Loucy (cell line): Measurements from ENCODE around the gene DIPK1A.

Source experiments
- H2AFZ ChIP-seq: fragments of 200-600 bp; sonication (generic); 2 replicates; pipeline ENCODE4 v1.6.0; 2016; ENCODE audit warnings: antibody characterized with exemption, mild to moderate bottlenecking, low read length, moderate library complexity
- H3F3A ChIP-seq: fragments of 200-600 bp; 2 replicates; pipeline ENCODE4 v1.6.0; 2016; ENCODE audit warnings: antibody characterized with exemption, low read depth, mild to moderate bottlenecking
- H3K27me3 ChIP-seq: fragments of 200-600 bp; sonication (generic); 2 replicates; pipeline ENCODE4 v1.6.1; 2014; ENCODE audit warnings: low read length, mild to moderate bottlenecking; ENCODE audit not compliant: insufficient read depth, poor library complexity, severe bottlenecking
- H3K36me3 ChIP-seq: fragments of 200-600 bp; sonication (generic); 2 replicates; pipeline ENCODE4 v1.6.1; 2016; ENCODE audit warnings: low read length; ENCODE audit not compliant: insufficient read depth
- H3K4me1 ChIP-seq: fragments of 200-600 bp; sonication (generic); 2 replicates; pipeline ENCODE4 v1.5.1; 2014; ENCODE audit warnings: low read length, mild to moderate bottlenecking; ENCODE audit not compliant: insufficient read depth, poor library complexity, severe bottlenecking
- H3K4me2 ChIP-seq: fragments of 200-600 bp; sonication (generic); 2 replicates; pipeline ENCODE4 v1.6.0; 2014; ENCODE audit warnings: antibody characterized with exemption, low read length, low read depth, mild to moderate bottlenecking; ENCODE audit not compliant: poor library complexity, severe bottlenecking
- H3K4me3 ChIP-seq: fragments of 200-600 bp; sonication (generic); 2 replicates; pipeline ENCODE4 v1.5.1; 2014; ENCODE audit warnings: low read length, mild to moderate bottlenecking, mixed read lengths; ENCODE audit not compliant: poor library complexity, severe bottlenecking
- H3K79me2 ChIP-seq: fragments of 200-600 bp; sonication (generic); 2 replicates; pipeline ENCODE4 v1.6.1; 2014; ENCODE audit warnings: low read length; ENCODE audit not compliant: insufficient read depth
- H3K9ac ChIP-seq: fragments of 200-600 bp; sonication (generic); 2 replicates; pipeline ENCODE4 v1.6.0; 2014; ENCODE audit warnings: mild to moderate bottlenecking, low read depth, low read length, moderate library complexity; ENCODE audit not compliant: poor library complexity, severe bottlenecking
- H3K9me2 ChIP-seq: fragments of 200-600 bp; sonication (generic); replicated peaks from 2 replicates; pipeline ENCODE4 v1.6.1; 2016; ENCODE audit warnings: low read depth, low read length, mixed read lengths
- H3K9me3 ChIP-seq: fragments of 200-600 bp; sonication (generic); 2 replicates; pipeline ENCODE4 v1.6.1; 2014; ENCODE audit warnings: mild to moderate bottlenecking, antibody characterized with exemption, low read length, low read depth; ENCODE audit not compliant: insufficient read depth
- H4K20me1 ChIP-seq: fragments of 200-600 bp; sonication (generic); 2 replicates; pipeline ENCODE4 v1.6.0; 2014; ENCODE audit warnings: antibody characterized with exemption, low read length, mild to moderate bottlenecking; ENCODE audit not compliant: insufficient read depth, poor library complexity, severe bottlenecking
- EZH2phosphoT487 ChIP-seq: fragments of 200-600 bp; IDR thresholded peaks from 2 replicates; pipeline ENCODE4 v1.6.1; 2018; ENCODE audit warnings: antibody characterized with exemption, mild to moderate bottlenecking, moderate library complexity, borderline replicate concordance
- TF ChIP-seq, protein P1 (sequence below): fragments of 200-600 bp; sonication (generic); conservative IDR thresholded peaks from 2 replicates; pipeline ENCODE4 v1.5.1; 2014; ENCODE audit warnings: mild to moderate bottlenecking, antibody characterized with exemption, low read length

The DIPK1A gene

DNA sequence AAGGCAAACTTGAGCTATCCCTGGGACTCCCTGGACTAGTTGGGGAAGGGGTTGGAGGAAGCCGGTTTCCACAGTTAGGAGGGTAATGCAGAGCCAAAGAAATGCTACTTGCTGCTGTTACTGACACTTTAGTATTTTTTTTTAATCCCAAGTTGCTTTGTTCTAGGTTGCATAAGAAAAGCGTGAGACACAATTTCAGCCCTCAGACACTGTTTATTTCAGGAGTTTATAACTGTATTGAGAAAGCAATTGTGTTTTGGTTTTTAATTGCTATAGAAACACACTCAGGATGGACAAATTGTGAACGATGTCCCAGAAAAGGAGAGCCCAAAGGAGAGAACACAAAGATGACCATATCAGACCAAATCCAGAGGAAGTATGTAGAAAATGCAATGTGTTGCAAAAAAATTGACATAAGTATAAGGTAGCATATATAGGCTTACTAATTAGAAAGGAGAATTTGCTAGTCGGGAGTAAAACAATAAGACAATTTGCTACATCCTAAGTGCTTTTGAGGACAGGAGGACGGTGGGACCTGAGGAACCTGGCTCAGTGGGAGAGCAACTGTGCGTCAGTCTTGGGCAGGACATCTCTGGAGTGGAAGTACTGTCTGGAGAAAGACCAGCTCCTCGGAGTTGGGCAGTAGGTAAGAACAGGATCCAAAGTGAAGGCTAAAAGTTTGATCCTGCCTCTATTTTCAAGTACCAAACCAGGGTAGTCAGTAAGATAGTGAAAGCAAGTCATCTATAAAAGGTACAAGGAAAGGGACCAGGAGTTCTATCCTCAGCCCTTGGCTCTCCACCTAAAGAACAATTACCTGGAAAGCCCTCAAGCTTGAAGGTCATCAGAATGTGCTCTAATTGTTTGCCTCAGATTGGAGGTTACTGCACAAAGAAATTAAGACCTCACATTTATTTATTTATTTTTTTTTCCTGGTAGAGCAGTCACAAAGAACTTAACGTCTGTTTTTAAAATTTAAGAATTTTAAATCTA, 39.9 kb downstream of the DIPK1A start:
- H3K79me2 ChIP-seq = no peaks in the 10 kb centered on the region
- H3K9me3 ChIP-seq = no peaks in the 10 kb centered on the region
- H4K20me1 ChIP-seq = no peaks in the 10 kb centered on the region
- no peak overlapping the region for H3K4me2 ChIP-seq
- H3F3A ChIP-seq = no peaks in the 10 kb centered on the region
- no peaks in the 10 kb centered on the region for H3K4me1 ChIP-seq
- H3K36me3 ChIP-seq = no peaks in the 10 kb centered on the region
- no peak for TF ChIP-seq EZH2phosphoT487
- TF ChIP-seq, protein P1, sequence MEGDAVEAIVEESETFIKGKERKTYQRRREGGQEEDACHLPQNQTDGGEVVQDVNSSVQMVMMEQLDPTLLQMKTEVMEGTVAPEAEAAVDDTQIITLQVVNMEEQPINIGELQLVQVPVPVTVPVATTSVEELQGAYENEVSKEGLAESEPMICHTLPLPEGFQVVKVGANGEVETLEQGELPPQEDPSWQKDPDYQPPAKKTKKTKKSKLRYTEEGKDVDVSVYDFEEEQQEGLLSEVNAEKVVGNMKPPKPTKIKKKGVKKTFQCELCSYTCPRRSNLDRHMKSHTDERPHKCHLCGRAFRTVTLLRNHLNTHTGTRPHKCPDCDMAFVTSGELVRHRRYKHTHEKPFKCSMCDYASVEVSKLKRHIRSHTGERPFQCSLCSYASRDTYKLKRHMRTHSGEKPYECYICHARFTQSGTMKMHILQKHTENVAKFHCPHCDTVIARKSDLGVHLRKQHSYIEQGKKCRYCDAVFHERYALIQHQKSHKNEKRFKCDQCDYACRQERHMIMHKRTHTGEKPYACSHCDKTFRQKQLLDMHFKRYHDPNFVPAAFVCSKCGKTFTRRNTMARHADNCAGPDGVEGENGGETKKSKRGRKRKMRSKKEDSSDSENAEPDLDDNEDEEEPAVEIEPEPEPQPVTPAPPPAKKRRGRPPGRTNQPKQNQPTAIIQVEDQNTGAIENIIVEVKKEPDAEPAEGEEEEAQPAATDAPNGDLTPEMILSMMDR = no peak
- H3K4me3 ChIP-seq = no peak overlapping the region
- no peak overlapping the region for H3K9ac ChIP-seq
- no peak overlapping the region for H2AFZ ChIP-seq
- no peaks in the 10 kb centered on the region for H3K9me2 ChIP-seq
- H3K27me3 ChIP-seq = no peaks in the 10 kb centered on the region

DNA sequence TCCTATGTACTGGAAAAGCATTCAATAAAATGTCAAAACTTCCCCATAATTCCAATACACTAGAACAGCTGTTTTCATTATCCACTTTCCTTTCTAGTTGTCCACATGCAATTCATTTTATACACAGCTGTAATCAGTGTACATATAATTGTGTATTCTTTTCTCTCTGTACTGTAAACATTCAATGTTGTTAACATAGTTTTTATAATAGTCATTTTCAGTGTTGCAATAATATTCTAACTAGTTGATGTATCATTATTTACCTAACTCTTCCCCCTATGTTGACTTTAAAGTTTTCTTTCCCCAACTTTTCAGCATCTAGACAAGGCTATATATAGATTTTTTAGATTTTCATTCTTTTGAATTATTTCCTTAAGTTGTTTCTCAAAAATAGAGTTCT, 44.4 kb downstream of the DIPK1A start:
- Histone ChIP-seq H3K4me2 (no peak overlapping the region), H3F3A (no peaks in the 10 kb centered on the region), H3K4me3 (no peak overlapping the region), H2AFZ (no peak overlapping the region), H4K20me1 (no peaks in the 10 kb centered on the region), H3K27me3 (no peaks in the 10 kb centered on the region), H3K4me1 (no peaks in the 10 kb centered on the region), H3K9me3 (no peaks in the 10 kb centered on the region), H3K79me2 (no peaks in the 10 kb centered on the region), H3K9ac (no peak overlapping the region), H3K36me3 (no peaks in the 10 kb centered on the region), H3K9me2 (no peaks in the 10 kb centered on the region)
- TF ChIP-seq, protein P1 = no peak

DNA sequence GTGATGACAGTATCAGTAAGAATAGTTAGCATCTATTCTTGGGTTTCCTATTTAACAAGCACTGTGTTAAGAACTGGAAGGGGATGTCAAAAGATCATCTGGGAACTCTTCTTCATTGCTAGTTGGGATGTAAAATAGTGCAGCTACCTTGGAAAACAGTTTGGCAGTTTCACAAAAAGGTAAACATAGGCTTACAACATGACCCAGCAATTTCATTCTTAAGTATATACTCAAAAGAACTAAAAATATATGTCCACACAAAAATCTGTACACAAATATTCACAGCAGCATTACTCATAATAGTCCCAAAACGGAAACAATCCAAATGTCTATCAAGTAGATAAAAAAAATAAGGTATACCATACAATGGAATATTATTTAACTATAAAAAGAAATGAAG, 45.7 kb downstream of the DIPK1A start:
- Histone ChIP-seq H3K79me2 (no peaks in the 10 kb centered on the region), H3K4me2 (no peak overlapping the region), H3K27me3 (no peaks in the 10 kb centered on the region), H3K36me3 (no peaks in the 10 kb centered on the region), H3K4me3 (no peak overlapping the region), H4K20me1 (no peaks in the 10 kb centered on the region), H3K9me2 (no peaks in the 10 kb centered on the region), H2AFZ (no peak overlapping the region), H3K4me1 (no peaks in the 10 kb centered on the region), H3K9me3 (no peaks in the 10 kb centered on the region; the same call in 1 of the 2 replicates), H3F3A (no peaks in the 10 kb centered on the region), H3K9ac (no peak overlapping the region)
- TF ChIP-seq, protein P1 = no peak
- TF ChIP-seq EZH2phosphoT487 = no peak
